ENCODE results near the gene SIX6. TPM values are rescaled to one million over a fixed set of nuclear protein-coding genes. Genes with fewer than 3 reads are reported as not detected.

Gene SIX6
- total RNA-seq, 2 donors from 2014 or later, result not detected

Other genes with a start within 250 kb of the SIX6 start
- not detected for gene C14orf39, start 23.1 kb upstream of the SIX6 start, total RNA-seq
- not detected for gene SIX1, start 140.3 kb downstream of the SIX6 start, total RNA-seq
- under 1 TPM in 1 of 2 donors, not detected in 1; 0.21 TPM for gene SIX4, start 215.2 kb downstream of the SIX6 start, total RNA-seq
- 10 to 100 TPM; 11.8 to 38.0 TPM for gene MNAT1, start 225.6 kb downstream of the SIX6 start, total RNA-seq

Data from activated naive CD4-positive, alpha-beta T cell treated with anti-CD3 and anti-CD28 coated beads, Interleukin-2, amount 50 U/mL, for 72 hours (primary cell).